Fibroblast of skin of right quadriceps (primary cell): ENCODE data around the gene UPF3A.
"Not testable (repeated sequence)": the region's sequence is repeated elsewhere in the genome, so short reads cannot be mapped to it uniquely, and the experiment has no call there.

Source experiments
- DNase-seq: peaks from one replicate; pipeline ENCODE4 v3.0.0-alpha.2; 2013

Gene UPF3A

DNA sequence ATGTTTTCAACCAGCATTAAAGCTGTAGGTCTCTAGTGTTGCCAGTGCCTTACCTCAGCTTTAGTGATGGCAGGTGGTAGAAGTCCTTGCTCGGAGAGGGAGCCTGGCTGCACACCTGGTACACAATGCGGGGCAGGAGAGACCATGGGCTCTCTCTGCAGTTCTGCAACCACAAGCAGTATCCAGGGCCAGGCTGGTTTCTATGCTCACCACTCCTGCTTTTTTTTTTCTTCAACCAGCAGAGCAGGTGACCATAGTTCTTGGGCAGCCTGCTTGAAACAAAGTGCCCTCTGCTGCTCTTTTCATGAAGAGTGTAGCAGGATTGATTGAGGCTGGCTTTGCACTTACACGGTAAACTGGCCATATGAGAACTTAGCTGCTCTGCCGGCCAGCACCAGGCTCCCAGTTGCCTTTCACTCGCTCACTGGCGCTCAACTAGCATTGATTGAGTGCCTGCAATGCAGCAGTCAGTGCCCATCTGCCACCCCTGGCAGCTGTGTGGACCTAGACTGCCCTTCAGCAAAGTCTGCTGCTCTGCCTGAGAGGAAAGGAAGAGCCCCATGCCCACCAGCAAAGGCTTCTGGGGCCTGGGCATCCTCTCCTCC, 28.5 kb downstream of the UPF3A start:
- DNase-seq = no peak

GRCh38 chr13:114310956-114311355, 29.6 kb downstream of the UPF3A start:
- DNase-seq = peak; percentile 29

DNA sequence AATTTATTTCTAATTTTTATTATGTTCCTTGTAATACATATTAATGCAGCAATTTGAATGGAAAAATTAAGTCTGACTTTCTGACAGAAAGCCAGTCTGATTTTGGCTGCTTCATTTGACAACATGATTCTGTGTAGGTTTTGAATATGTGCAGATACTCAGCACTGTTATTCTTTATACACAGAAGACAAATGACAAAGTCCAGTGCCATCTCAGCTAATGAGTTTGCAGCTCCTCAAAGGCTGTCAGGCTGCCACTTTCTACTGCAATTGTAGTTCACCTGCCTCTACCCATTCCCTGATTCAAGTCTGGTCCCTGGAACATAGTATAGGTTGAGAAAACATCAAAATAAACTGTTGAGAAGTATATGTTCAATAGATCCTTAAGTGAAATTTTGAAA, 30.0 kb downstream of the UPF3A start:
- DNase-seq = no peak

DNA sequence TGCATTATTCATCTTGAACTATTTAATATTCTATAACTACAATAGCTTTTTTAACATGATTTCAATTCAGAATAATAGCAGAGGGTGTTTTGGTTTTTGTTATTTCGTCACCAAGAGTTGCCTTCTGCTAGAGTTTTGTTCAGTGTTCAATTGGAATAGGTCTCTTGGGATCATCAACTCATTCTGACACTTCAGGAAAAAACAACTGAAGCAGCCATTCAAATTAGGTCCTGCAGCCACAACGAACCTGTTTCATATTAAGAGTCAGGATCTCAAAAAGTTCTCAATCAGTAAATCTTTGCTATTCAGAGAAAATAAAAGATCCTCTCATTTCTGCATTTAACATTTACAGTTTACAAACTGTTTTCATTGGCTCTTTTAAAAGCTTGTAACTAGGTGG, 30.5 kb downstream of the UPF3A start:
- DNase-seq = peak; percentile 55

DNA sequence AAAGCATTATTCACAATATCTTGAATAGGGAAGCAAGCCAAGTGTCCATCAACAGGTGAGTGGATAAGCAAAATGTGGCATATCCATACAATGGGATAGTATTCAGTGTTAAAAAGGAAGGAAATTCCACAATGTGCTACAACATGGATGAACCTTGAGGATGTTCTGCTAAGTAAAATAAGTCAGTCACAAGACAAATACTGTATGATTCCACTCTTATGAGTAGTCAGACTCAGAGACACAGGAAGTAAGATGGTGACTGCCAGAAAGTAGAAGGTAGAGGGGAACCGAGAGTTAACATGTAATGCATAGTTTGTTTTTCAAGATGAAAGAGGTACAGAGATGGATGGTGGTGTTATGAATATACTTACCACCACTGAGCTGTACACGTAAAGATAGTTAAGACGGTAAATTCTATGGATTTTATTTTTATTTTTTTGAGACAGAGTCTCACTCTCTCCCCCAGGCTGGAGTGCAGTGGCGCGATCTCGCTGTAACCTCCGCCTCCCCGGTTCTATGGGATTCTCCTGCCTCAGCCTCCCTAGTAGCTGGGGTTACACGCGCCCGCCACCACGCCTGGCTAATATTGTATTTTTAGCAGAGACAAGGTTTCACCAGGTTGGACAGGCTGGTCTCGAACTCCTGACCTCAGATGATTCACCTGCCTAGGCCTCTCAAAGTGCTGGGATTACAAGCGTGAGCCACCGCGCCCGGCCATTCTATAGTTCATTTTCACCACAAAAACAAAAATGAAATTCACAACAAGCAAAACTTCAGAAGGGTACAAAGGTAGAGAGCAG, 31.9 kb downstream of the UPF3A start:
- peak; percentile 18 for DNase-seq

DNA sequence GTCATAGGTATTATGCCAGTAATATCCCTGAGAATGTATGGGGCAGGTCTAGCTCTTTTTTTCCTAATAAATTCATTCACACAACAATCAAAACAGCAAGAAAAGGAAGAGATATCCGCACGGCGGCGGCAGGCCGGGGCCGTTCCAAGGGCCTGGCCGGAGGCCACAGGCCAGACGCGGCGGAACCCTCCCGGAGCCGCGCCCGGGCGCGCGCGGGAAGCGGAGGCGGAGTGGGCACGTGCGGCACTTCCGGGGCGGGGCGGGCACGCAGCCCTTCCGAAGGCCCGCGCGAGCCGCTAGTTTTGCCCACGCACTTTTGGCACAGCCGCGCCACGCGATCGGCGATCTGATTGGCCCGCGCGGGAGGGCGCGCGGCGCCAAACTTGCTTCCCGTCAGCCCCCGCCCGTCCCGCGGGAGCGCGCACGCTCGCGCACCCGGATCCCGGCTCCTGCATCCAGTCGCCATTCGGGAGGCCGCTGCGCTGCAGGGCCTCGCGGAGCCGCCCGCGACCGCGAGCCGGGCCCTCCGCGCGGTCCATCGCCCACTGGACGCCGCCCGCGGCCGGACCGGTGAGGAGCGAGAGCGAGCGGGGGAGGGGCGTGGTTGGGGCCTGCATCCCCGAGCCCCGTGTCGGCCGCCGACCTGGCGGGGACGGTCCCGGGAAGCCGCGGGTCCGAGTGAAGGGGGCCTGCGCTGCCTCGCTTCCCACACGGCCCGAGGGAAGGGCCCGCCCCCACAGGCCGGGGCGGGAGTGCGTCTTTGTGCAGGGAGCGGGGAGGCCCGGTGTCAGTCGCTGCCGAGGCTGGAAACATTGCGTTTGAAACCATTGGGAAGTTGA, 32.9 kb downstream of the UPF3A start, which contains the start of gene CHAMP1:
TSS of gene CHAMP1 (plus strand) at position 430 of the 839 bp plus-strand sequence. CDS start 9,340 bp downstream, outside the sequence.
- DNase-seq = peak; percentile 96

DNA sequence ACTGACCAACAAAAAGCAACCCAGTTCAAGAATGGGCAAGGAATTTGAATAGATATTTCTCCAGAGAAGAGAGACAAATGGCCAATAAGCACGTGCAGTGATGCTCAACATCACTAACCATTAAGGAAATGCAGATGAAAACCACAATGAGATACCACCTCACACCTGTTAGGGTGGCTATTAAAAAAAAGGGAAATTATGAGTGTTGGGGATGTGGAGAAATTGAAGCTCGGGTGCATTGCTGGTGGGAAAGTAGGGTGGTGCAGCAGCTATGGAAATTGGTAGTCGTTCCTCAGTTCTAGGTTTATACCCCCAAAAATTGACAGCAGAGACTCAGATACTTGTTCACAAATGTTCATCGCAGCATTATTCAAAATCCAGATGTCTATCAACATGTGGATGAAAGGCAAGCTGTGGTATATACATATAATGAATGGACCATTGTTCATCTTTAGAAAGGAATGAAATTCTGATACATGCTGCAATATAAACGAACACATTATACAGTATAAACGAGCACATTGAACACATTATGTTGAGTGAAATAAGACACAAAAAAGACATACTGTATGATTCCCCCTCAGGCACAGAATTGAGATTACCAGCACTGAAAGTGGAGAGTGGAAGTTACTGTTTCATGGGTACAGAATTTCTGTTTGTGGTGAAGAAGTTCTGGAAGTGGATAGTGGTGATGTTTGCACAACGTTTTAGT, 33.8 kb downstream of the UPF3A start:
- DNase-seq = no peak

DNA sequence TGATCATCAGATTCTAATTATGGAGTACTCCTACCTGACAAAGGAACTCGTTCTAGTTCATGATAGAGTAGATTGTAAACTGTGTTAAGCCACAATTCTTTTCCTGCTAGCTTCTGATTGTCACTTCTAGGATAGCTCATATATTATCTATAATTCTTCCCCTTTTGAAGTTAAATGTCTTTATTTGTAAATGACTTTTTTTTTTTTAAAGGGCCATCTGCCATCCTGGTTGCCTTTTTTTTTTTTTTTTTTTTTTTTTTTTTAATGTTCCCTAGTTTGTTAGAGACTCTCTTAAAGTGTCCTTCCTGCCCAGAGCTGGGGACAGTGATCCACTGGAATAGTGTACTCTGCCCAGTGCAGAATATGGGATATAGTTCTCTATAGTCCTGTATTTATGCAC, 37.2 kb downstream of the UPF3A start:
- no peak for DNase-seq

DNA sequence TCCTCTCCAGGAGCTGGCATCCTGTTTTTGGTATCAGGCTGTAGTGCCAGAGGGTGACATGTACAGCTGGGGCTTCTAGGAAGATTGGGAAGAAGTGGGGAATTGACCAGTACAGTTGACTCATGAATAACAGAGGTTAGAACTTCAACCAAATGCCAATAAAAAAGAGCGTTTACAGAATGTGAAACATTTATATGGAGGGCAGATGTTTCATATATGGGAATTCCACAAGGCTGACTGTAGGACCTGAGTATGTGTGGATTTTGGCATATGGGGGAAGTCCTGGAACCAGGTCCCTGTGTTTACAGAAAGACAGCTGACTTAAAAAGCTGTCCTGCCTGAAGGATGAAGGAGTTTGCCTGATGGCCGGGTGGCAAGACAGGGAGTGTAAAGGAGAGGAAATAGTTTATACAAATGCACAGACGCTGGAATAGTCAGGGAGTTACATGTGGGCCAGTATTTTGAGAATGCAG, 38.1 kb downstream of the UPF3A start:
- peak; percentile 89 for DNase-seq

- DNase-seq = no peak
Measured at GRCh38 chr13:114320065-114320464, 38.7 kb downstream of the UPF3A start.

DNA sequence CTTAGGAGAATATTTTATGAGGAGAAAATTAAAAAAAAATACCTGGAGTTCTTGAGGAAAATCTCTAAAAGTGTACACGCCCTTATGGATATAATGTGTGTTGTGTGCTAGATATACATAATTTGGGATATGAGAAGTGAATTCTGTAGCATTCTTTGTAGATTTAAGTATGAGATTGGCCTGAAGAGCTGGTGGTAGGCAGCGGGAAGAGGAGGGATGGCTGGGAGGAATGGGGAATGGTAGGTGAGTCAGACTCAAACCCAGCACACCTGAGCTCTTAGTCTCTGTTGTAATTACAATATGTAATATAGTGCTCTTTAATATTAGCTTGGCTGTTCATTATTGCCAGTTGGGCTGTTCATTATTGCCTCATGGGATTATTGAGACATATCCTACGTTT, 39.9 kb downstream of the UPF3A start:
- no peak for DNase-seq

DNA sequence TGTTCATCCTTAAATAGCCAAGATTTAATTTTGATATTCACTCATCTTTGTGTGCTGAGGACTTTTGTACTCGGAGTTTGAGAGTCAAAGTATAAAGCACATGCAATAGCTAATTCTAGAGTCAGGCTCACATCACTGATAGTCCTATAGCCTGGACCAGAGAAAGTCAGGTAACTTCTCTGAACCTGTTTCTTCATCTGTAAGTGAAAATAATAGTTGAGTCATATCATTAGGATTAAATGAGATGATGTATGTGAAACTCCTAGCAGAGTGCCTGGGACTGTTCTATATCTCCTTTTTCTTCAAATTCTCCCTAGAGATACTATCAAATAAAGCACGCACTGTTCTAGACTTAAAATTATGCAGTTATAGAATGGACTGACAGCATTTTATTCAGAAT, 41.9 kb downstream of the UPF3A start:
- no peak for DNase-seq

GRCh38 chr13:114324334-114324733, 42.9 kb downstream of the UPF3A start:
- no peak for DNase-seq

GRCh38 chr13:114325729-114326128, 44.3 kb downstream of the UPF3A start:
- no peak for DNase-seq

GRCh38 chr13:114328034-114328433, 46.6 kb downstream of the UPF3A start:
- DNase-seq = no peak

DNA sequence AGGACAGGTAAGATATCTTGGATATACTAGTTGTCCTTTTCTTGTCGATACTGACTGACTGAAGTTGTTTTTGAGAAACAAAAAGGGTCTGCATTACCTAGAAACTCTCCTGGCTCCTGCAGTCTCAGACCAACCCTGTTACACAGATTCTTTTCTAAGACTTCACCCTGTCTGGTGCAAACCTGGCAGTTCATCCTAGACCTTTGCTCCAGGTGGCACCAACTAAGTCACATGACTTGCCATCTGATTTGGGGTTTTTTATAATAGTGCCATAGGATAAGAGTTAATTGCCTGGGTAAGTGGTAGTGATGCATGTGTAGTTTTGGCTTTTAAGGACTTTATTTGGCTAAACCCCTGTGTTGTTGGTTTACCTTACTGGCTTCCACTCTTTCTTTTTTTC, 47.2 kb downstream of the UPF3A start:
- DNase-seq = no peak

DNA sequence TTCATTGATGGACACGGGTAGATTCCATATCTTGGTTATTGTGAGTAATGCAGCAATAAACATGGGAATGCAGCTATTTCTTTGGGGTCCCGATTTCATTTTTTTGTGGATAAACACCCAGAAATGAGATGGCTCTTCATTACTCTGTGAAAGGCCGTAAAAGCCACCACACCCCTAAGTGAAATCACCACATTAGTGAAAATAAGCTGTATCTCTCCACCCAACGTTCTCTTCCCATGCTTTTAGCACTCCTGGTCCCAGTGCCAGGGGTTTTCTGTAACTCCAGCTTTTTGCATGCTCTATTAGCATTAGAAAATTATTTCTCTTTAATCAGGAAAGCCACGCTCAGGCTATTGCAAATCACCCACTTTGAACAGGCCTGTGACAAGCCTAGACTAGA, 48.7 kb downstream of the UPF3A start:
- DNase-seq = no peak

DNA sequence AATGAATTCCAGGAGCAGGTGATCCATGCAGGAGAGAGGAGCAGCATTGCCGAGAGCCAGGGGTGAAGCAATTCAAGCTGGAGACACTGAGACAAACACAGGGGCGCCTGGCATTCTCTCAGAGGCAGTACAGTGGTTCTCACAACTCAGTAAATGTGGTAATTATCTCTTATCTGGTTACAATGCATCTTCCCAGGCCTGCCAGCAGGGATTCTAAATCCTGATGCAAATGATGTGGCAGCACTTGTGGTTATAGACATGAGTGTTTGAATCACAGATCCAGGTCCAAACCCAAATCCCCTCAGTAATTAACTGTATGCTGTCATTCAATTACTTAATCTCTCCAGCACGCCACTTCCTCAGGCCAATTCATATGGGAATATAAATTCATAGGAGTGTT, 52.5 kb downstream of the UPF3A start:
- DNase-seq = peak; percentile 11

DNA sequence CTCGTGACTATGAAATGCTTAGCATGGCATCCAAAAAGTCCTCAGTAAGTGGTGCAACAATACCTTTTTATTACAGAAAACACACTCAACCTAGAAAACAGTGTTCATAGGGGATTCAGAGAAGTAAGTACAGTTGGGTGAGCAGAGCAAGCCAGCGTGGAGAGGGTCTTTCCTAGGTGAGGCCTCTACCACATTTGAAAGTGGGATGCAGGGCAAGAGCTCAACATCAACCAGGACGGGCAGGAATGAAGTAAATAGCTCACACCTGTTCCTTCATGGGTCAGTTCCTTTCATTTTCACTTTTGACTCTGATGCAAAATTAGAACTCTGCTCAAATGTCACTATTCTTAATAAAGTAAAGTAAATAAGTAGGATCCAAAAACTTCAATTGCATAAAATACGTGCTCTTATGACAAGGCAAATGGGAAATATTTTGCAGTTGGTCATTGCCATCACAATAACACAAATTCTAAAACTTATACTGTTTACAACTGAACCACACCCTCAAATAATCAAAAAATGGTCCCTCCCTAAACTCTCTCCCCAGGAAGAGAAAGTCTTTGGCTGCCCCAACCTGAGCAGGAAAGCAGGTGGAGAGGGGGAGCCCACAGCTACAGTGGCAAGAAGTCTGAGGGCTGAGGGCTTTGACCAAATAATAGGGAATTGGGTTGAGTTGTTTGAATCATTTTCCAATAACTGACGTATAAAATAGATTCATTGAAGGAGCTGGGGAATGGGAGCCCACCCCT, 53.1 kb downstream of the UPF3A start:
- no peak for DNase-seq

- not testable (repeated sequence) for DNase-seq
Measured at GRCh38 chr13:114336457-114336856, 55.1 kb downstream of the UPF3A start.

GRCh38 chr13:114338959-114339358, 57.6 kb downstream of the UPF3A start:
- DNase-seq = no peak
